Panc1 (cell line): Measurements from ENCODE around the gene UST.

Experiments
- CTCF ChIP-seq: fragments of 450-650 bp; IDR thresholded peaks from 2 replicates; pipeline ENCODE4 v1.5.1; 2017; ENCODE audit warnings: mild to moderate bottlenecking
- REST ChIP-seq, 2 experiments: IDR thresholded peaks; 2 replicates each; pipeline ENCODE4 v1.6.1; 2011 to 2012; ENCODE audit warnings: low read depth in 2 of 2, control low read depth in 1 of 2, low read length in 1 of 2, mild to moderate bottlenecking in 1 of 2, moderate library complexity in 1 of 2; ENCODE audit not compliant: insufficient read depth in 1 of 2
- TCF7L2 ChIP-seq: IDR thresholded peaks from 2 replicates; pipeline ENCODE4 v1.6.1; 2011; ENCODE audit warnings: mild to moderate bottlenecking, low read depth, low read length, inconsistent platforms

GRCh38 chr6:148943451-148943850 lies 196.6 kb downstream of the UST start:
- TF ChIP-seq CTCF (no peak), REST (IDR thresholded peaks at IDR 0.05; ENCODE audit: insufficient read depth in 1 of 2, low read depth in 2 of 2, low read length in 1 of 2) (no peak), TCF7L2 (no peak)
